Retina (tissue), 1 donor: ENCODE data around the gene LDB2.

ENCODE experiments used
- DNase-seq: peaks from one replicate; pipeline ENCODE4 v3.0.0-alpha.2; 2016

The LDB2 gene

GRCh38 chr4:16883806-16884205, 14.6 kb downstream of the LDB2 start:
- DNase-seq = no peak

GRCh38 chr4:16881151-16881884, 17.1 kb downstream of the LDB2 start:
- no peak for DNase-seq

GRCh38 chr4:16875487-16875886, 23.0 kb downstream of the LDB2 start:
- no peak for DNase-seq

- DNase-seq = no peak
These were observed 28.7 kb downstream of the LDB2 start for GRCh38 chr4:16869594-16870245.

GRCh38 chr4:16868674-16869073, 29.8 kb downstream of the LDB2 start:
- no peak for DNase-seq

- DNase-seq = no peak
These were observed 30.6 kb downstream of the LDB2 start for GRCh38 chr4:16867827-16868226.

GRCh38 chr4:16866974-16867373, 31.5 kb downstream of the LDB2 start:
- DNase-seq = no peak

GRCh38 chr4:16865897-16866283, 32.6 kb downstream of the LDB2 start:
- DNase-seq = no peak

- DNase-seq = no peak
These were observed 33.1 kb downstream of the LDB2 start for GRCh38 chr4:16865209-16865896.

GRCh38 chr4:16864199-16864598, 34.2 kb downstream of the LDB2 start:
- DNase-seq = no peak

- DNase-seq = no peak
These were observed 35.7 kb downstream of the LDB2 start for GRCh38 chr4:16862697-16863096.

GRCh38 chr4:16860516-16860915, 37.9 kb downstream of the LDB2 start:
- DNase-seq = no peak

GRCh38 chr4:16859031-16859430, 39.4 kb downstream of the LDB2 start:
- no peak for DNase-seq

- no peak for DNase-seq
These were observed 40.1 kb downstream of the LDB2 start for GRCh38 chr4:16858275-16858752.

GRCh38 chr4:16857425-16857824, 41.0 kb downstream of the LDB2 start:
- no peak for DNase-seq

GRCh38 chr4:16853640-16854039, 44.8 kb downstream of the LDB2 start:
- DNase-seq = no peak

GRCh38 chr4:16852644-16853043, 45.8 kb downstream of the LDB2 start:
- no peak for DNase-seq

- DNase-seq = no peak
These were observed 46.2 kb downstream of the LDB2 start for GRCh38 chr4:16852228-16852627.

GRCh38 chr4:16846540-16847117, 51.8 kb downstream of the LDB2 start:
- DNase-seq = no peak

GRCh38 chr4:16844816-16845586, 53.4 kb downstream of the LDB2 start:
- DNase-seq = peak; percentile 22

GRCh38 chr4:16843831-16844508, 54.5 kb downstream of the LDB2 start:
- DNase-seq = no peak

- no peak for DNase-seq
These were observed 60.1 kb downstream of the LDB2 start for GRCh38 chr4:16838226-16838875.
